Daoy (cell line): ENCODE results near the gene SRGAP1. TPM values are rescaled to one million over a fixed set of nuclear protein-coding genes. Genes with fewer than 3 reads are reported as not detected.
"Not testable (repeated sequence)": the region's sequence is repeated elsewhere in the genome, so short reads cannot be mapped to it uniquely, and the experiment has no call there.

ENCODE experiments used
- DNase-seq: peaks from one replicate; pipeline ENCODE4 v3.0.0-alpha.2; 2015; ENCODE audit warnings: low read depth
- total RNA-seq: library from RNA; depleted of rRNA; stranded (reverse); fragments of >200 nt; shearing (Covaris generic); gene quantifications from 2 replicates; pipeline ENCODE4 v1.2.3, GENCODE V29; 2014

SRGAP1 gene
- total RNA-seq, 1 experiment from 2014 or later: 0.91 TPM

GRCh38 chr12:64170024-64170423 lies 325.5 kb downstream of the SRGAP1 start:
- no peak for DNase-seq

GRCh38 chr12:64170730-64171129 lies 326.2 kb downstream of the SRGAP1 start:
- DNase-seq: no peak

- peak; percentile 59 for DNase-seq
These were observed 327.2 kb downstream of the SRGAP1 start for GRCh38 chr12:64171715-64172114.

DNA sequence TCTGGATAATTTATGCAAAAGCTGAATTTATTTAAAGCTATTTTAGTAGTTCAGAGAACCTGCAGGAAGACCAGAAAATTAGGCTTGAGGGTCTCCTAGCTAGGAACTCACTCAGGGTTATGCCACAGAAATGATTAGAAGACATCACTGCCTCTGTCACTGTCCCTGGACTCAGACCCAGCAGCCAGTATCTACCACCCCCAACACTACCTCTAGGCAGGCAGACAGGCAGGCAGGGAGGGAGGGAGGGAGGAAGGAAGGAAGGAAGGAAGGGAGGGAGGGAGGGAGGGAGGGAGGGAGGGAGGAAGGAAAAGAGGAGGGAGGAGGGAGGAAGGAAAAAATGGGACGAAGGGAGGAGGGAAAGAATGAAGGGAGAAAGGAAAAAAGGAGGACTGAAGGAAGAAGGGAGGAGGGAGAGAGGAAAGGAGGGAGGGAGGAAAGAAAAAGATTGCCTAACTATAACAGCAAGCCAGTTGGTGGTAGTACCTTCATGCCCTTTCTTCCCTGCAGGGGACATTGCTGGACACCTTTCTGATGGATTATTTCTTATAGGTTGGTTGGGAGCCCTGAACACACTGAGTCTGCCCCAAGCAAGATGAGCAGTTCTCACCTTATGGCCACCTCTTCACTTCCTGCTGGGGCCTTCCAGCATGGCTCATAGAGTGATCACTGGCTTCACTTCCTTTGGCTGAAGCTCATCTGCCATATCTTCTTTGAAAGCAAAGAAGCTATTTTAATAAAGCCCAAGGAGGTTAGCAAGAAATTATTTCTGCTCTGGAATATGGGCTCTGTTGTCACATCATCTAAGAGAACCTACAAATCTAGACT lies 327.9 kb downstream of the SRGAP1 start:
- DNase-seq: no peak

DNA sequence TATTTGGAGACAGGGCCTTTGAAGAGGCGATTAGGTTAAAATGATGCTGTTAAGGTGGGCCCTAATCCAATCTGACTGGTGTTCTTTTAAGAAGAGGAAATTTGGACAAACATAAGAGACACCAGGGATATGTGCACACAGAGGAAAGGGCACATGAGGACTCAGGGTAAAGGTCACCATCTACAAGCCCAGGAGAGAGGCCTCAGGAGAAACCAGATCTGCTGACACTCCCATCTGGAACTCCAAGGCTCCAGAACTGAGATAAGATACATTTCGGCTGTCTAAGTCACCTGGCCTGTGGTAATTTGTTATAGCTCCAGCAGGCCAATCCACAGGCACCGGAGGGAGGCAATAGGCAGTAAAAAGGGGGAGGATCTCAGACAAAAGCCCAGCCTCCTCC lies 329.0 kb downstream of the SRGAP1 start:
- DNase-seq: no peak

- no peak for DNase-seq
These were observed 330.9 kb downstream of the SRGAP1 start for GRCh38 chr12:64175254-64175945.

DNA sequence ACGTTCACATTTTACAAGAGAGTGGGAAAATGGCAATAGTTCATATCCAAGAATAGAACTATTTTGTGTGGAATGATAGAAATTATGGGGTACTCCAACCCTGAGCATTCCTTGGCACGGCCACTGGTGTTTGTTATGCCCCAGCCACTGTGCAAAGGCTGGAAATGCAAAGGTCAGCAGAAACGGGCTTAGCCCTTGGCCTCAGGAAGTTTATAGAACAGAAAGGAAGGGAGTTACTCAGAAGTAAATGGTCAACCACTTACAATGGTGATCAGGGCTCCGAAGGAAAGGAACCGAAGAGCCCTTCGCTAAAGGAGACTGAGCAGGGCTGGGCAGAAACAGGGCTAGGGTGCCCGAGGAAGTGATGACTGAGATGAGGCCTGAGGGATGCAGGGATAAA lies 332.5 kb downstream of the SRGAP1 start:
- no peak for DNase-seq

- peak; percentile 72 for DNase-seq
These were observed 333.6 kb downstream of the SRGAP1 start for GRCh38 chr12:64178122-64178521.

- peak; percentile 82 for DNase-seq
These were observed 336.5 kb downstream of the SRGAP1 start for GRCh38 chr12:64180951-64181350.

GRCh38 chr12:64181430-64182291 lies 337.2 kb downstream of the SRGAP1 start:
- peak; percentile 97 for DNase-seq

DNA sequence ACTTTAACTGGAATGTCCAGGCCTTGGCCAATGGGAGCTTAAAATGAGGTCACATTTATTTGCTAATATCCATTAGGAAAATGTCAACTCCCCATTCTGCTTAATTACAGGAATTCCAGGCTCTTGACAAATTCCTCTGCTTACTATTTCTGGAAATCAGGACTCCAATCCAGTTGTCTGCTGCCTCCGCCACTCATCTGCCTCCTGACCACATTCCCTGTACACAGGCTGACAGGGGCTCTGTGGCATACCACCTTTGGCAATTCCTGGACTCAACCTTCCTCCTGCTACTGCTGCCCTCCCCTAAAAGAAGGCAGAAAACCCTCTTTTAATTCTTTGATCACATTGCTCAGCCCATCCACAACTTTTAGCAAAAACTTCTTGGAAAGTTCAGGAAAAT lies 339.7 kb downstream of the SRGAP1 start:
- no peak for DNase-seq

DNA sequence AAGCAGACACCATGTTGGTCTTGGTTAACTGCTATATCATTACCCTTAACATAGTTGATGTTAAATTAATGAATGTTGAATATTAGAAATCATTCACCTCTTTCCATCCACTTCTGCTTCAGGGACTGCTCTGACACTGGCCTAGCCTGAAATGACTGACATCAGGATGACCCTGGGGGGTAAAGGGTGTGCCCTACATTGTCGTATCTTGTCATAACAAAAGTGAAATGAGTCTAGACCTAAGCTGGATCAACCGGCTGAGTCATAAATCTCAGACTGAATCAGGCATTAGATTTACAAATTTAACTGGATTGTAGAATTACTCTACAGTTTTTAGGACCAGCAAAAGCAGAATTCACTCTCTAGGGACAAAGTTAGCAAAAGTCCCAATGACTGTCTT lies 342.3 kb downstream of the SRGAP1 start:
- peak; percentile 77 for DNase-seq

GRCh38 chr12:64187370-64187769 lies 342.9 kb downstream of the SRGAP1 start:
- DNase-seq: peak; percentile 74

DNA sequence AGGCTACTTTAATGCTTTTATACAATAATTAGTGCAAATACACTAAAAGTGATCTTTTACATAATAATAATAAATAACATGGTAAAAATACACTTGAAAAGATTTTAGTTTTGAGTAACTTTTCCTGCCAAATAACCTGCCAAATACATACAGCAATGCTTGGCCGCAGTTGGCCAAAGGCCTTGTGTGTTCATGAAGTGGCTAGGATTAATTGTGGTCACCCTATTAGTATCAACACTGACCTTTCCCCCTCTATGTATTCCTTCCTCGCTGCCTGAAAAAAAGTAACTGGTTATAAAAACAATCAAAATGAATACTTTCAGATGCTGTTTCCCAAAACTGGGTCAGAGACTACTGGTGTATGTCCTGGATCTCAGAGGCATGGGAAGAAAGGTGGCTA lies 343.3 kb downstream of the SRGAP1 start:
- no peak for DNase-seq

GRCh38 chr12:64189530-64189929 lies 345.0 kb downstream of the SRGAP1 start:
- DNase-seq: no peak

- no peak for DNase-seq
These were observed 345.6 kb downstream of the SRGAP1 start for GRCh38 chr12:64190140-64190539.

DNA sequence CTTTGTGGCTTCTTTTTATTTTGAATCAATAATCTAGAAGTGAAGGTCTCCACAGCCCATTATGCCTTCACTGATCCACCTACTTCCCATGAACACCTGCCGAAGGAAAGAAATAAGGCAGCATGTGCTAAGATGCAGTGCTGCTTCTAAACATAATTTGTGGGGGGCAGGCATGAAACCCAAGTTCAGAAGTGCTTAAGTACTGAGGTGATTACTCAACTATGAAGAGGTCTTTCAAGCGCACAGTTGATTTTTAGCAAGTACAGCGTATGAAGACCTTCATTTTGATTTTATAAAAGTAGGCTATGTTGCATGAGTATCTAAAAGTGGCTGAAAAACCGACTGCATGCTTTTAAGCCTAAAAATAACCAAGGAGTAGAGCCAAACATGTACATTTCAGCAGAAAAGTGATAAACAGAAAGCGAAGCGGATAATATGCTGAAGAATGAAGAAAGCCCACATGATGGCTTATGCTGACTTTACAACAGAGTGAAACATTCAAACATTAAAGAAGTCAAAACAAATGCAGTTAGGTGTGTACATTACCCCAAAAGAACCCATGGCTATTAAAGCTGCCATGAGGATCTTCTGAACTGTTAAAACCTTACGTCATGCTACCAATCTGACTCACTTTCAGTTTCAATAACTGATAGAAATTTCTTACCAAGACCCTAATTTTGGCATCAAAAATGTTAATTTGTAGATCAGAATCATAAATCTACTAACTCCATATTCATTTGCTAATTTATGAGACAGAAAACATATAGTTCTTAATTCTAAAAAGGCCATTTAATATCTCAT lies 348.3 kb downstream of the SRGAP1 start:
- DNase-seq: no peak

DNA sequence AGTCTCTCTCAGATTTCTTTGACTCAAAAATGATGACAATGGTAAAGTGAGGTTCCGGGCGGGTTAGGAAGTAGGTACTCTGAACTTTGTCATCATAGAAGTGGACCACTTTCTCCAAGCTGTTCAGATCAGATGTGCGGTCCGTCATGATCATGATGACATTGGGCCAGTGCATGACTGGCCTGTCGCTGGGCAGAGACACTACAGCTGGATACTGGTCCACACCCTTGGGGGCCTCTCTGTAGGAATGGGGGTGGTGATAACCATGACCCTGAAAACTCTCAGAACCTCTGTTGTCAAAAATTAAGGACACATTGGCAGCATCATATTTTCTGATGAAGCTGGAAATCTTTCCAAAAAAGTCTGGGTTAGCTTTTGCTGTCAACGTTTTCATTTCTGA lies 349.4 kb downstream of the SRGAP1 start:
- DNase-seq: no peak

DNA sequence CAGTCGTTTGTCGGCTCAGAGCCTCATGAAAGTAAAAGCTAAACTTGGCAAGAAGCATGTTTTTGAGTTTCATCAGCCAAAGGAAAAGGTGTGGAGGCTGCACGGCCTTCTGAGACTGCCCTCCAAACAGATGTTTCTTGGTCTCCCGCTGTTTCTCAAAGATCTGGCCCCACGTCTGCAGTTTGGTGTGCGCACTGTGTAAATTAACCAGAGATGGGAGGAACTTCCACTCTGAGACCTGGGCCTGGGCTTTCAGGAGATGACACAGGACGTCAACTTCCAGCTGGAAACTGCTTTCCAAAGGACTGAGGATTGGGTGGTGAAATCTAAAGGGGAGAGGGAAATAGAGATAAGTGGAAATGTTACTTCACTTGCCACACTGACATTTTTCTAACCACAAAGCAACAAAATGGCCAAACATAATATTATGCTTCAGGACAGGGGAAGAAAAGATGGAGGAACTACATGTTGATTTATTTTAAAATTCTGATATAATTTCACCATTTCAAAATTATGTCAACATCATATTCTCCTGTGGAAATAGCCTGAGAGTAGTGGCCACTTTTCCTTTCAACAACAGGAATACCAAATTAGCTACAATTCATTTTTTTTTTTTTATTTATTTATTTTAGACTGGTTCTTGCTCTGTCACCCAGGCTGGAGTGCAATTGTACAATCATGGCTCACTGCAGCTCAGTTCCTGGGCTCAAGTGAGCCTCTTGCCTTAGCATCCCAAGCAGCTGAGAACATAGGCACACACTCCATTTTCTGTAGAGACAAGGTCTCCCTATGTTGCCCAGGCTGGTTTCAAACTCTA lies 350.0 kb downstream of the SRGAP1 start:
- no peak for DNase-seq

DNA sequence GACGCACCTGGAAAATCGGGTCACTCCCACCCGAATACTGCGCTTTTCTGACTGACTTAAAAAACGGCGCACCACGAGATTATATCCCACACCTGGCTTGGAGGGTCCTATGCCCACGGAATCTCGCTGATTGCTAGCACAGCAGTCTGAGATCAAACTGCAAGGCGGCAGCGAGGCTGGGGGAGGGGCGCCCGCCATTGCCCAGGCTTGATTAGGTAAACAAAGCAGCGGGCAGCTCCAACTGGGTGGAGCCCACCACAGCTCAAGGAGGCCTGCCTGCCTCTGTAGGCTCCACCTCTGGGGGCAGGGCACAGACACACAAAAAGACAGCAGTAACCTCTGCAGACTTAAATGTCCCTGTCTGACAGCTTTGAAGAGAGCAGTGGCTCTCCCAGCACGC lies 351.3 kb downstream of the SRGAP1 start:
- not testable (repeated sequence) for DNase-seq

DNA sequence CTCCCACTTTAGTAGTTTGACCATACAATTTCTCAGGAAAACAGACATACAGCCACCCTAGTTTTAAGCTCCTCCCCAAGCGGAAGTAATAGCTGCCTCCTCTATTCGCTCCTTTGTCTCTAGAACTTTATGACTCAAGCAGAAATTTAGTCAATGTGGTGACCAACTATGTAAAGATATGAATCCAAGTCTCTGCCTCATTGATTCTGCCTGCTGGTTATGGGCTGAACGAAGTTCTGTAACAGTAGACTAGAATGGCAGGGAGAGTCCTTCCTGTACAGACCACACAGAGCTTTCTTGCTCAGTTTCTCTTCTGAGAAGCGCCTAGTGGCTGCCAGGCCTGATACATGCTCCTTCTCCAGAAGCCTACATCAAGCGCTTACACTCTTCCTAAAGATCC lies 358.5 kb downstream of the SRGAP1 start:
- DNase-seq: no peak
